HepG2 (cell line): ENCODE measurements around the gene COL26A1. TPM values are rescaled to one million over a fixed set of nuclear protein-coding genes. Genes with fewer than 3 reads are reported as not detected.
A peak's percentile ranks its signal among the peaks of the same experiment; 100 is the strongest.

Experiments
- CEBPB ChIP-seq: IDR thresholded peaks from 2 replicates; pipeline ENCODE4 v1.6.1; 2011; ENCODE audit warnings: low read depth, low read length, improper control_type of control experiment, borderline replicate concordance
- CEBPG ChIP-seq: IDR thresholded peaks from 2 replicates; pipeline ENCODE4 v1.6.1; 2016
- HOXA9 ChIP-seq: sonication (generic); formaldehyde crosslinking; IDR thresholded peaks from 2 replicates; pipeline ENCODE4 v1.8.1; 2022; ENCODE audit warnings: missing genetic modification reagents, mild to moderate bottlenecking, moderate library complexity, borderline replicate concordance
- KLF12 ChIP-seq: sonication (generic); formaldehyde crosslinking; IDR thresholded peaks from 2 replicates; pipeline ENCODE4 v1.4.0; 2020; ENCODE audit warnings: missing genetic modification reagents, borderline replicate concordance
- MIER2 ChIP-seq: IDR thresholded peaks from 2 replicates; pipeline ENCODE4 v1.6.1; 2016; ENCODE audit warnings: missing biosample characterization, missing genetic modification reagents
- MYNN ChIP-seq: sonication (generic); formaldehyde crosslinking; IDR thresholded peaks from 2 replicates; pipeline ENCODE4 v1.4.0; 2020; ENCODE audit warnings: mild to moderate bottlenecking, low read depth, missing genetic modification reagents
- NBN ChIP-seq: fragments of 450-650 bp; conservative IDR thresholded peaks from 2 replicates; pipeline ENCODE4 v1.6.1; 2017
- PCBP1 ChIP-seq: fragments of 200-400 bp; formaldehyde crosslinking; IDR thresholded peaks from 2 replicates; pipeline ENCODE4 v1.6.1; 2017; ENCODE audit warnings: mild to moderate bottlenecking, low read depth, low read length, borderline replicate concordance
- SAFB2 ChIP-seq: sonication (generic); formaldehyde crosslinking; IDR thresholded peaks from 2 replicates; pipeline ENCODE4 v1.5.1; 2020; ENCODE audit warnings: missing genetic modification reagents, low read depth, mild to moderate bottlenecking, borderline replicate concordance
- SYNCRIP ChIP-seq: fragments of 200-400 bp; formaldehyde crosslinking; IDR thresholded peaks from 2 replicates; pipeline ENCODE4 v1.6.1; 2018; ENCODE audit warnings: mild to moderate bottlenecking, low read depth, low read length; ENCODE audit not compliant: insufficient read depth
- TEAD2 ChIP-seq: sonication (generic); formaldehyde crosslinking; IDR thresholded peaks from 2 replicates; pipeline ENCODE4 v1.9.0; 2021; ENCODE audit warnings: missing genetic modification reagents
- THAP7 ChIP-seq: sonication (generic); formaldehyde crosslinking; IDR thresholded peaks from 2 replicates; pipeline ENCODE4 v1.8.1; 2023; ENCODE audit warnings: mild to moderate bottlenecking, missing genetic modification reagents
- ZBTB21 ChIP-seq: sonication (generic); formaldehyde crosslinking; IDR thresholded peaks from 2 replicates; pipeline ENCODE4 v1.4.0; 2020; ENCODE audit warnings: missing genetic modification reagents
- ZBTB7B ChIP-seq: sonication (generic); formaldehyde crosslinking; IDR thresholded peaks from 2 replicates; pipeline ENCODE4 v1.4.0; 2020; ENCODE audit warnings: missing genetic modification reagents
- ZNF367 ChIP-seq: sonication (generic); formaldehyde crosslinking; IDR thresholded peaks from 2 replicates; pipeline ENCODE4 v1.4.0; 2020; ENCODE audit warnings: missing genetic modification reagents, borderline replicate concordance
- ZNF451 ChIP-seq: sonication (generic); formaldehyde crosslinking; IDR thresholded peaks from 2 replicates; pipeline ENCODE4 v1.5.0; 2020; ENCODE audit warnings: mild to moderate bottlenecking, missing genetic modification reagents
- ZNF562 ChIP-seq: sonication (generic); formaldehyde crosslinking; IDR thresholded peaks from 2 replicates; pipeline ENCODE4 v1.8.0; 2022; ENCODE audit warnings: missing genetic modification reagents, borderline replicate concordance
- ZNF580 ChIP-seq: IDR thresholded peaks from 2 replicates; pipeline ENCODE4 v1.6.1; 2016; ENCODE audit warnings: low read depth, borderline replicate concordance
- ZNF678 ChIP-seq: sonication (generic); formaldehyde crosslinking; IDR thresholded peaks from 2 replicates; pipeline ENCODE4 v1.4.0; 2020; ENCODE audit warnings: mild to moderate bottlenecking, missing genetic modification reagents
- ZNF773 ChIP-seq: sonication (generic); formaldehyde crosslinking; IDR thresholded peaks from 2 replicates; pipeline ENCODE4 v1.4.0; 2020; ENCODE audit warnings: missing genetic modification reagents, borderline replicate concordance
- ZSCAN22 ChIP-seq: sonication (generic); formaldehyde crosslinking; IDR thresholded peaks from 2 replicates; pipeline ENCODE4 v1.4.0; 2020; ENCODE audit warnings: mild to moderate bottlenecking, missing genetic modification reagents
- polyA plus RNA-seq, 8 experiments: library from polyadenylated mRNA; depleted of rRNA in 3 of 8; stranded (reverse) in 7 of 8; unstranded in 1 of 8; fragments of >200 nt; fragmentation: Illumina TruSeq in 4 of 8; extraction: Trizol in 4 of 8; gene quantifications; 2 replicates each; pipeline versions ENCODE4 v1.2.1 to v1.2.3, GENCODE V29; 2011 to 2016; ENCODE audit warnings: low read depth in 4 of 8, missing spikeins in 1 of 8, mixed read lengths in 1 of 8; ENCODE audit not compliant: insufficient read depth in 1 of 8
- total RNA-seq, 5 experiments: library from RNA; depleted of rRNA; stranded (reverse); fragments of >200 nt; fragmentation: Illumina TruSeq; extraction: Trizol; gene quantifications; 2 replicates each; pipeline ENCODE4 v1.2.3, GENCODE V29; 2016; ENCODE audit warnings: low read depth in 1 of 5
- TF ChIP-seq, protein P1 (sequence below): sonication (generic); formaldehyde crosslinking; conservative IDR thresholded peaks from 2 replicates; pipeline ENCODE4 v1.4.0; 2020; ENCODE audit warnings: missing genetic modification reagents
- TF ChIP-seq, protein P2 (sequence below): sonication (generic); formaldehyde crosslinking; IDR thresholded peaks from 2 replicates; pipeline ENCODE4 v1.4.0; 2020; ENCODE audit warnings: missing genetic modification reagents, borderline replicate concordance

COL26A1 gene
- total and polyA plus RNA-seq, 2 of the 13 experiments (the other 11 are each of a cell fraction or from before 2014, with no cell fraction given) = 7.8 to 9.2 TPM

DNA sequence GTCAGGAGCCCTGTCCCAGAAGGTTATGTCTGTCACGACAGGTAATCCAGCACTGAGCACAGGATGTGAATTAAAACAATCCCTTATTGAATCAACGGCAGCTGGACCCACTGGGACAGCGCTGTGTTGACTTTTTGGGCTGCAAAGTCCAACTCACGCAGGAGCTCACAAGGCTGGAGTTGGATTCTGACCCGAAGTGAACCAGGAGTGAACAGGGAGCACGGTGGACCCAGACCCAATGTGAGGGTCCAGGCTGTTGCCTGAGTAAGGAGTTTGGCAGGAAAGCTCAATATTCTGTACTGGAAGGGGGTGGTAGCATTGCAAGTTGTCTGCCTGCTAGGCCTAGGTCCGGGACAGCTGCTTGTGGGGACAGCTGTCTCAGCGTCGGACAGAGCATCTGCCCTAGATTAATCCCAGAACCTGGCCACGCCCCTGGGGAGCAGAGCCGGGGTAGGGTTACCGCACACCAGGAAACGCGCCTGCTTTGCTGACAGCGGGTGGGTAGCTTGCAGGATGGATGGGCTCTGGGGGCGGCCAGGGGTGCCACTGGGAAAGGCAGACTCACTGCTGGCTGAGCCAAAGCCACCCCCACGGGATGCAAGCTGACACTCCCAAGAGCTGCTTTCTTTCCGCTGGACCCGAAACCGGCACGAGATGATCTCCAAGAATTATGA lies 24.0 kb downstream of the COL26A1 start (continued):
- TF ChIP-seq MIER2 (peak; percentile 33; the same call in 1 of the 2 replicates), KLF12 (CRISPR knock-in tag) (no peak), PCBP1 (0 out of 2 replicates have a peak, but pooled peaks have one; percentile 22), MYNN (no peak), ZNF773 (CRISPR knock-in tag) (no peak), SYNCRIP (no peak), CEBPG (CRISPR knock-in tag) (peak; percentile 4; the same call in 1 of the 2 replicates), ZNF562 (CRISPR knock-in tag) (no peak), THAP7 (CRISPR knock-in tag) (peak; percentile 46; the same call in 1 of the 2 replicates), ZNF678 (CRISPR knock-in tag) (no peak), ZSCAN22 (CRISPR knock-in tag) (no peak), ZNF580 (CRISPR knock-in tag) (no peak), ZNF367 (CRISPR knock-in tag) (no peak), HOXA9 (CRISPR knock-in tag) (no peak), ZBTB21 (CRISPR knock-in tag) (peak; percentile 6; the same call in 1 of the 2 replicates), TEAD2 (CRISPR knock-in tag) (no peak), ZNF451 (CRISPR knock-in tag) (no peak), ZBTB7B (CRISPR knock-in tag) (peak; percentile 83), CEBPB (no peak), SAFB2 (CRISPR knock-in tag) (no peak), NBN (no peak)
- TF ChIP-seq, protein P1, sequence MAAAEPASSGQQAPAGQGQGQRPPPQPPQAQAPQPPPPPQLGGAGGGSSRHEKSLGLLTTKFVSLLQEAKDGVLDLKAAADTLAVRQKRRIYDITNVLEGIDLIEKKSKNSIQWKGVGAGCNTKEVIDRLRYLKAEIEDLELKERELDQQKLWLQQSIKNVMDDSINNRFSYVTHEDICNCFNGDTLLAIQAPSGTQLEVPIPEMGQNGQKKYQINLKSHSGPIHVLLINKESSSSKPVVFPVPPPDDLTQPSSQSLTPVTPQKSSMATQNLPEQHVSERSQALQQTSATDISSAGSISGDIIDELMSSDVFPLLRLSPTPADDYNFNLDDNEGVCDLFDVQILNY (CRISPR knock-in tag) = no peak
- TF ChIP-seq, protein P2, sequence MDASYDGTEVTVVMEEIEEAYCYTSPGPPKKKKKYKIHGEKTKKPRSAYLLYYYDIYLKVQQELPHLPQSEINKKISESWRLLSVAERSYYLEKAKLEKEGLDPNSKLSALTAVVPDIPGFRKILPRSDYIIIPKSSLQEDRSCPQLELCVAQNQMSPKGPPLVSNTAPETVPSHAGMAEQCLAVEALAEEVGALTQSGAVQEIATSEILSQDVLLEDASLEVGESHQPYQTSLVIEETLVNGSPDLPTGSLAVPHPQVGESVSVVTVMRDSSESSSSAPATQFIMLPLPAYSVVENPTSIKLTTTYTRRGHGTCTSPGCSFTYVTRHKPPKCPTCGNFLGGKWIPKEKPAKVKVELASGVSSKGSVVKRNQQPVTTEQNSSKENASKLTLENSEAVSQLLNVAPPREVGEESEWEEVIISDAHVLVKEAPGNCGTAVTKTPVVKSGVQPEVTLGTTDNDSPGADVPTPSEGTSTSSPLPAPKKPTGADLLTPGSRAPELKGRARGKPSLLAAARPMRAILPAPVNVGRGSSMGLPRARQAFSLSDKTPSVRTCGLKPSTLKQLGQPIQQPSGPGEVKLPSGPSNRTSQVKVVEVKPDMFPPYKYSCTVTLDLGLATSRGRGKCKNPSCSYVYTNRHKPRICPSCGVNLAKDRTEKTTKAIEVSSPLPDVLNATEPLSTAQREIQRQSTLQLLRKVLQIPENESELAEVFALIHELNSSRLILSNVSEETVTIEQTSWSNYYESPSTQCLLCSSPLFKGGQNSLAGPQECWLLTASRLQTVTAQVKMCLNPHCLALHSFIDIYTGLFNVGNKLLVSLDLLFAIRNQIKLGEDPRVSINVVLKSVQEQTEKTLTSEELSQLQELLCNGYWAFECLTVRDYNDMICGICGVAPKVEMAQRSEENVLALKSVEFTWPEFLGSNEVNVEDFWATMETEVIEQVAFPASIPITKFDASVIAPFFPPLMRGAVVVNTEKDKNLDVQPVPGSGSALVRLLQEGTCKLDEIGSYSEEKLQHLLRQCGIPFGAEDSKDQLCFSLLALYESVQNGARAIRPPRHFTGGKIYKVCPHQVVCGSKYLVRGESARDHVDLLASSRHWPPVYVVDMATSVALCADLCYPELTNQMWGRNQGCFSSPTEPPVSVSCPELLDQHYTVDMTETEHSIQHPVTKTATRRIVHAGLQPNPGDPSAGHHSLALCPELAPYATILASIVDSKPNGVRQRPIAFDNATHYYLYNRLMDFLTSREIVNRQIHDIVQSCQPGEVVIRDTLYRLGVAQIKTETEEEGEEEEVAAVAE (CRISPR knock-in tag) = no peak
